GM12878 (cell line): Measurements from ENCODE around the gene PPP5C.

Source experiments
- ASH2L ChIP-seq: fragments of 300-600, 200-600 bp; sonication (generic); IDR thresholded peaks from 2 replicates; pipeline ENCODE4 v1.6.1; 2017; ENCODE audit warnings: low read depth, mild to moderate bottlenecking, borderline replicate concordance
- CHD4 ChIP-seq: fragments of 200-600 bp; sonication (generic); IDR thresholded peaks from 2 replicates; pipeline ENCODE4 v1.6.1; 2016; ENCODE audit warnings: mild to moderate bottlenecking
- ESRRA ChIP-seq: IDR thresholded peaks from 2 replicates; pipeline ENCODE4 v1.6.1; 2012; ENCODE audit warnings: mild to moderate bottlenecking, low read length, improper control_type of control experiment
- HDAC2 ChIP-seq: fragments of 200-600 bp; sonication (generic); IDR thresholded peaks from 2 replicates; pipeline ENCODE4 v1.6.1; 2017
- POLR2A ChIP-seq: IDR thresholded peaks from 2 replicates; pipeline ENCODE4 v1.6.1; 2011; ENCODE audit warnings: low read depth, mild to moderate bottlenecking, low read length
- POLR2AphosphoS5 ChIP-seq: IDR thresholded peaks from 2 replicates; pipeline ENCODE4 v1.6.1; 2011; ENCODE audit warnings: mild to moderate bottlenecking, low read length, inconsistent platforms
- RAD51 ChIP-seq: fragments of 450-650 bp; IDR thresholded peaks from 2 replicates; pipeline ENCODE4 v1.6.1; 2016; ENCODE audit warnings: moderate library complexity, mild to moderate bottlenecking, inconsistent platforms
- SIX5 ChIP-seq: IDR thresholded peaks from 2 replicates; pipeline ENCODE4 v1.6.1; 2011; ENCODE audit warnings: mild to moderate bottlenecking, low read depth, low read length, moderate library complexity; ENCODE audit not compliant: severe bottlenecking
- SP1 ChIP-seq: IDR thresholded peaks from one replicate; pipeline ENCODE4 v1.6.1; 2011; ENCODE audit warnings: low read depth, low read length
- TAF1 ChIP-seq: IDR thresholded peaks from 2 replicates; pipeline ENCODE4 v1.6.1; 2011; ENCODE audit warnings: mild to moderate bottlenecking, low read depth, low read length, borderline replicate concordance
- YBX1 ChIP-seq: fragments of 450-650 bp; IDR thresholded peaks from 2 replicates; pipeline ENCODE4 v1.6.1; 2016; ENCODE audit warnings: antibody characterized with exemption
- TF ChIP-seq, protein P1 (sequence below): IDR thresholded peaks from 2 replicates; pipeline ENCODE4 v1.6.1; 2011; ENCODE audit warnings: low read depth, low read length, improper control_type of control experiment, borderline replicate concordance
- TF ChIP-seq, protein P2 (sequence below), 3 experiments: IDR thresholded peaks in 2 of 3; conservative IDR thresholded peaks in 1 of 3; 2 replicates each; pipeline ENCODE4 v1.5.1; 2011; ENCODE audit warnings: low read depth in 3 of 3, low read length in 3 of 3, mild to moderate bottlenecking in 3 of 3, control low read depth in 2 of 3, moderate library complexity in 2 of 3, inconsistent platforms in 1 of 3, mixed read lengths in 1 of 3; ENCODE audit not compliant: control insufficient read depth in 2 of 3, insufficient read depth in 1 of 3; ENCODE audit errors: extremely low read depth in 1 of 3

DNA sequence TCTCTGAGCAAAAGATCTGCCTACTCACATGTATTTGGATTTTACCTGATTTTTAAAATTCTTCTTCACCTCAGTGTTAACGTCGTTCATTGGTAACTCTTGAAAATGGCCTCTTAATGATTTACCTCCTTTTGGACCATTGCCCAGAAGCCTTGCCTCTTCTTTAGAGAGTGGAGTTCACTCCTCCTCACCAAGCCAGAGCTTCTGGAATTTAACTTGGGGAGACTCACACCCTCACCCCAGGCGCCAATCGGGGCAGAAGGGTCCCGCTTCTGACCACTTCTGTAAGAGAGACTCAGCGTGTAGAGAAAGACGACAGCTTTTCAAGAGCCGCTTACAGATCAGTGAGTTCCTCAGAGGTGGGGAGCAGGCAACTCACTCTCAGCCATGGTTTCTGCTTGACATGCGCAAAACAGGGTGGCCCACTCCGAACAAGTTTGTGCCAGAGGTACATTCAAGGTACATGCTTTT lies 79.2 kb downstream of the PPP5C start:
- TF ChIP-seq POLR2AphosphoS5 (no peak), YBX1 (no peak), ESRRA (no peak), ASH2L (no peak), SIX5 (no peak), CHD4 (no peak), RAD51 (no peak), TAF1 (no peak), SP1 (no peak), POLR2A (no peak), HDAC2 (no peak)
- TF ChIP-seq, protein P1, sequence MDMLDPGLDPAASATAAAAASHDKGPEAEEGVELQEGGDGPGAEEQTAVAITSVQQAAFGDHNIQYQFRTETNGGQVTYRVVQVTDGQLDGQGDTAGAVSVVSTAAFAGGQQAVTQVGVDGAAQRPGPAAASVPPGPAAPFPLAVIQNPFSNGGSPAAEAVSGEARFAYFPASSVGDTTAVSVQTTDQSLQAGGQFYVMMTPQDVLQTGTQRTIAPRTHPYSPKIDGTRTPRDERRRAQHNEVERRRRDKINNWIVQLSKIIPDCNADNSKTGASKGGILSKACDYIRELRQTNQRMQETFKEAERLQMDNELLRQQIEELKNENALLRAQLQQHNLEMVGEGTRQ, result no peak
- TF ChIP-seq, protein P2, sequence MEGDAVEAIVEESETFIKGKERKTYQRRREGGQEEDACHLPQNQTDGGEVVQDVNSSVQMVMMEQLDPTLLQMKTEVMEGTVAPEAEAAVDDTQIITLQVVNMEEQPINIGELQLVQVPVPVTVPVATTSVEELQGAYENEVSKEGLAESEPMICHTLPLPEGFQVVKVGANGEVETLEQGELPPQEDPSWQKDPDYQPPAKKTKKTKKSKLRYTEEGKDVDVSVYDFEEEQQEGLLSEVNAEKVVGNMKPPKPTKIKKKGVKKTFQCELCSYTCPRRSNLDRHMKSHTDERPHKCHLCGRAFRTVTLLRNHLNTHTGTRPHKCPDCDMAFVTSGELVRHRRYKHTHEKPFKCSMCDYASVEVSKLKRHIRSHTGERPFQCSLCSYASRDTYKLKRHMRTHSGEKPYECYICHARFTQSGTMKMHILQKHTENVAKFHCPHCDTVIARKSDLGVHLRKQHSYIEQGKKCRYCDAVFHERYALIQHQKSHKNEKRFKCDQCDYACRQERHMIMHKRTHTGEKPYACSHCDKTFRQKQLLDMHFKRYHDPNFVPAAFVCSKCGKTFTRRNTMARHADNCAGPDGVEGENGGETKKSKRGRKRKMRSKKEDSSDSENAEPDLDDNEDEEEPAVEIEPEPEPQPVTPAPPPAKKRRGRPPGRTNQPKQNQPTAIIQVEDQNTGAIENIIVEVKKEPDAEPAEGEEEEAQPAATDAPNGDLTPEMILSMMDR (IDR thresholded peaks at IDR 0.05 in 2 of 3, conservative IDR thresholded peaks at IDR 0.05 in 1 of 3; ENCODE audit: control insufficient read depth in 2 of 3, extremely low read depth in 1 of 3, insufficient read depth in 1 of 3, low read depth in 3 of 3, low read length in 3 of 3), result no peak
